ENCODE data around the gene CD28. TPM values are rescaled to one million over a fixed set of nuclear protein-coding genes. Genes with fewer than 3 reads are reported as not detected.

Gene CD28
- total and polyA plus RNA-seq, 2 donors (not counting 3 experiments of a cell fraction or from before 2014, with no cell fraction given), result 0.15 TPM; not detected in 1

- no TSS peak for BruUV-seq (replicated peaks)
- H3K36me3 ChIP-seq (ENCODE audit: control insufficient read depth in 2 of 2, extremely low read depth in 1 of 2, insufficient read depth in 2 of 2, low read length in 2 of 2), result no peaks in the 10 kb centered on the region
- H3K9me1 ChIP-seq (replicated peaks; ENCODE audit: control insufficient read depth, extremely low read depth, insufficient read depth, low read length), result no peaks in the 10 kb centered on the region
- H4K20me1 ChIP-seq (replicated peaks; ENCODE audit: control insufficient read depth, extremely low read depth, insufficient read depth, low read length), result no peaks in the 10 kb centered on the region
- CTCF ChIA-PET, result no interaction called here
- intact Hi-C loops (cut with micrococcal nuclease) (loop anchor here (10.0 kb wide), 1 partner anchor 155 kb away; no protein-coding TSS in a partner anchor), dilution Hi-C loops (cut with MboI; ENCODE audit: extremely low pct_ligation_motif_present, low sequenced_read_pairs) (no loop called here)
- H3K4me2 ChIP-seq (ENCODE audit: insufficient read depth, low read length), result no peak overlapping the region
- H3K4me1 ChIP-seq (ENCODE audit: control insufficient read depth, extremely low read depth, insufficient read depth, low read length), result no peaks in the 10 kb centered on the region
- FAIRE-seq (no peak), DNase-seq (ENCODE audit: low read depth, low spot score) (no peak)
- no peak overlapping the region for H3K27ac ChIP-seq (ENCODE audit: insufficient read depth, low read depth, low read length)
- H3K4me3 ChIP-seq (replicated peaks in 1 of 3; ENCODE audit: insufficient read depth in 1 of 3, low read depth in 1 of 3, low read length in 3 of 3), result no peak overlapping the region
- H2AFZ ChIP-seq (ENCODE audit: low read depth, low read length), result no peak overlapping the region
- H3K79me2 ChIP-seq (ENCODE audit: control insufficient read depth, insufficient read depth, low read length), result no peaks in the 10 kb centered on the region
- H3K9me3 ChIP-seq (replicated peaks; ENCODE audit: control insufficient read depth, insufficient read depth, low read length), result no peaks in the 10 kb centered on the region
- no peaks in the 10 kb centered on the region for H3K27me3 ChIP-seq (ENCODE audit: control insufficient read depth in 2 of 2, insufficient read depth in 2 of 2, low read length in 2 of 2)
- POLR2A ChIA-PET, result no interaction called here
- no peak overlapping the region for H3K9ac ChIP-seq (replicated peaks; ENCODE audit: extremely low read depth, insufficient read depth, low read length)
- no peak for TF ChIP-seq POLR2A (IDR thresholded peaks at IDR 0.05; ENCODE audit: low read depth, low read length)
Measured at GRCh38 chr2:203659331-203660049, 46.9 kb upstream of the CD28 start.

- no TSS peak for BruUV-seq (replicated peaks)
- TF ChIP-seq GATA2 (IDR thresholded peaks at IDR 0.05; ENCODE audit: insufficient read depth, insufficient read length, low read depth, low read length) (no peak), MYC (IDR thresholded peaks at IDR 0.05; ENCODE audit: low read depth, low read length) (no peak), EZH2 (IDR thresholded peaks at IDR 0.05; ENCODE audit: borderline replicate concordance, low read depth, low read length, severe bottlenecking) (no peak), MAX (IDR thresholded peaks at IDR 0.05; ENCODE audit: insufficient read depth, insufficient read length) (no peak), CTCF (IDR thresholded peaks at IDR 0.05; ENCODE audit: extremely low read depth in 1 of 2, insufficient read depth in 1 of 2, low read depth in 1 of 2, low read length in 2 of 2) (no peak), POLR2AphosphoS5 (IDR thresholded peaks at IDR 0.05; ENCODE audit: insufficient read depth, low read depth, low read length) (no peak), JUN (IDR thresholded peaks at IDR 0.05; ENCODE audit: borderline replicate concordance, insufficient read depth, insufficient read length, low read depth) (no peak), FOS (IDR thresholded peaks at IDR 0.05; ENCODE audit: borderline replicate concordance, insufficient read depth, low read length) (no peak), POLR2A (IDR thresholded peaks at IDR 0.05; ENCODE audit: low read depth, low read length) (no peak)
- Histone ChIP-seq H3K27me3 (ENCODE audit: control insufficient read depth in 2 of 2, insufficient read depth in 2 of 2, low read length in 2 of 2) (no peaks in the 10 kb centered on the region), H3K4me2 (ENCODE audit: insufficient read depth, low read length) (no peak overlapping the region), H3K9me3 (replicated peaks; ENCODE audit: control insufficient read depth, insufficient read depth, low read length) (no peaks in the 10 kb centered on the region), H3K79me2 (ENCODE audit: control insufficient read depth, insufficient read depth, low read length) (no peaks in the 10 kb centered on the region), H3K4me3 (replicated peaks in 1 of 3; ENCODE audit: insufficient read depth in 1 of 3, low read depth in 1 of 3, low read length in 3 of 3) (no peak overlapping the region), H4K20me1 (replicated peaks; ENCODE audit: control insufficient read depth, extremely low read depth, insufficient read depth, low read length) (no peaks in the 10 kb centered on the region), H3K9me1 (replicated peaks; ENCODE audit: control insufficient read depth, extremely low read depth, insufficient read depth, low read length) (no peaks in the 10 kb centered on the region), H2AFZ (ENCODE audit: low read depth, low read length) (no peak overlapping the region), H3K4me1 (ENCODE audit: control insufficient read depth, extremely low read depth, insufficient read depth, low read length) (no peaks in the 10 kb centered on the region), H3K9ac (replicated peaks; ENCODE audit: extremely low read depth, insufficient read depth, low read length) (no peak overlapping the region), H3K36me3 (ENCODE audit: control insufficient read depth in 2 of 2, extremely low read depth in 1 of 2, insufficient read depth in 2 of 2, low read length in 2 of 2) (no peaks in the 10 kb centered on the region), H3K27ac (ENCODE audit: insufficient read depth, low read depth, low read length) (no peak overlapping the region)
- DNase-seq (ENCODE audit: low read depth, low spot score), result no peak
- dilution Hi-C loops (cut with MboI; ENCODE audit: extremely low pct_ligation_motif_present, low sequenced_read_pairs) (no loop called here), intact Hi-C loops (cut with micrococcal nuclease) (no loop called here)
- POLR2A ChIA-PET, result no interaction called here
- no peak for FAIRE-seq
- CTCF ChIA-PET, result no interaction called here
Measured at GRCh38 chr2:203660465-203660864, 46.0 kb upstream of the CD28 start.
